Psoas muscle (tissue), 8 donors: ENCODE results near the gene SLC39A11. TPM values are rescaled to one million over a fixed set of nuclear protein-coding genes. Genes with fewer than 3 reads are reported as not detected.

Experiments
- ATAC-seq, 4 donors: fragments of 200-7000 bp; cut with Tn5 transposase; one replicate each; pipeline ENCODE4 v1.9.1; 2020; ENCODE audit warnings: moderate library complexity in 3 of 4, mild to moderate bottlenecking in 2 of 4
- DNase-seq, 2 donors: peaks; one replicate each; pipeline ENCODE4 v3.0.0-alpha.2; 2020
- H3K27ac ChIP-seq: fragments of 200-600 bp; one replicate; pipeline ENCODE4 v1.8.0; 2022
- H3K27me3 ChIP-seq, 3 donors: fragments of 200-600 bp in 1 of 3; one replicate each; pipeline versions ENCODE4 v1.6.1 to v1.8.0; 2013 to 2022; ENCODE audit warnings: low read length in 2 of 3, mild to moderate bottlenecking in 2 of 3, moderate library complexity in 1 of 3; ENCODE audit not compliant: insufficient read depth in 3 of 3
- H3K36me3 ChIP-seq, 2 donors: fragments of 200-600 bp in 1 of 2; one replicate each; pipeline versions ENCODE4 v1.6.1 to v1.8.0; 2013 to 2022; ENCODE audit warnings: low read depth in 1 of 2, mild to moderate bottlenecking in 1 of 2, moderate library complexity in 1 of 2; ENCODE audit not compliant: insufficient read depth in 1 of 2
- H3K4me1 ChIP-seq: fragments of 200-600 bp; one replicate; pipeline ENCODE4 v1.8.0; 2022
- H3K4me3 ChIP-seq: fragments of 200-600 bp; one replicate; pipeline ENCODE4 v1.8.0; 2022; ENCODE audit warnings: mild to moderate bottlenecking
- H3K9me3 ChIP-seq: fragments of 200-600 bp; one replicate; pipeline ENCODE4 v1.8.0; 2022
- CTCF ChIP-seq: fragments of 200-600 bp; IDR thresholded peaks from one replicate; pipeline ENCODE4 v1.8.0; 2022; ENCODE audit warnings: antibody characterized with exemption
- WGBS, 3 donors: extraction: QIAGEN DNeasy Blood & Tissue Kit; methylation state at CpG; one replicate each; pipeline versions ENCODE4 v1.1.6 to v1.1.7; 2013; 5-methylcytosine and 5-hydroxymethylcytosine counted together
- intact Hi-C, 2 donors: fragments of 100-400 bp; cut with DNase I; formaldehyde crosslinking; loops; one replicate each; pipeline versions ENCODE4 v1.11.0 to v1.14.2; 2022
- polyA plus RNA-seq, 3 donors: library from polyadenylated mRNA; stranded (reverse); fragments of 200-250 nt; gene quantifications; one replicate each; pipeline ENCODE4 v1.2.3, GENCODE V29; 2013
- total RNA-seq, 4 donors: library from RNA; stranded (reverse); fragmentation: NEBNext Ultra II Directional in 2 of 4; extraction: Animal tissue kit (Norgen Biotek cat#: 25700) in 2 of 4; gene quantifications; one replicate each; pipeline versions ENCODE4 v1.2.1 to v1.2.4, GENCODE V29; 2021 to 2023
- donor health status: healthy with polysubstance abuse.
- donor health status: DM: no; HTN: no; CAD: no; lungs with moderate emphysema.
- donor health status: Bipolar disorder and iron deficiency.
- donor health status: healthy.
- donor health status: DM: yes; HTN: yes; CAD: no.
- donor health status: DM: no; HTN: no; CAD: no.
- donor health status: DM: no; HTN: no; CAD: no.
- donor health status: DM: yes; HTN: yes; CAD: no.

Gene SLC39A11
- total and polyA plus RNA-seq, 7 donors = 1.6 to 9.7 (median 7.9) TPM

GRCh38 chr17:72985882-72986720 lies 106.4 kb downstream of the SLC39A11 start:
- ATAC-seq (peak; percentile 68 to 89 (median 80)), DNase-seq (peak; percentile 36 to 56)
- no peaks in the 10 kb centered on the region for H3K9me3 ChIP-seq
- intact Hi-C loops = loop anchor here (2.0 to 5.0 kb wide), 3 partner anchors 171 to 259 kb away; no protein-coding TSS in a partner anchor
- TF ChIP-seq CTCF = peak; percentile 83
- H3K36me3 ChIP-seq = no peaks in the 10 kb centered on the region
- no peaks in the 10 kb centered on the region for H3K4me1 ChIP-seq
- H3K4me3 ChIP-seq = no peak overlapping the region
- H3K27ac ChIP-seq = no peak overlapping the region
- 45 to 57% (median 45%) methylated on average over 11 of the region's 11 CpGs for WGBS, 3 donors
- H3K27me3 ChIP-seq = no peaks in the 10 kb centered on the region

GRCh38 chr17:72984926-72985325 lies 107.6 kb downstream of the SLC39A11 start:
- intact Hi-C loops = loop anchor here (5.0 kb wide), 2 partner anchors 172 to 258 kb away; no protein-coding TSS in a partner anchor
- Histone ChIP-seq H3K4me3 (no peak overlapping the region), H3K4me1 (no peaks in the 10 kb centered on the region), H3K36me3 (no peaks in the 10 kb centered on the region), H3K9me3 (no peaks in the 10 kb centered on the region), H3K27ac (no peak overlapping the region), H3K27me3 (no peaks in the 10 kb centered on the region)
- TF ChIP-seq CTCF = no peak
- no peak for ATAC-seq
- no peak for DNase-seq
- 68 to 85% (median 82%) methylated on average over 7 of the region's 7 CpGs for WGBS, 3 donors

- Histone ChIP-seq H3K9me3 (no peaks in the 10 kb centered on the region), H3K4me3 (no peak overlapping the region), H3K27ac (no peak overlapping the region), H3K27me3 (no peaks in the 10 kb centered on the region), H3K36me3 (no peaks in the 10 kb centered on the region), H3K4me1 (no peaks in the 10 kb centered on the region)
- 72 to 78% (median 73%) methylated on average over 9 of the region's 9 CpGs for WGBS, 3 donors
- TF ChIP-seq CTCF = no peak
- DNase-seq (no peak), ATAC-seq (no peak)
- intact Hi-C loops = no loop called here
These were observed 108.2 kb downstream of the SLC39A11 start for GRCh38 chr17:72984145-72984925.

- 48 to 52% (median 52%) methylated on average over 3 of the region's 3 CpGs for WGBS, 3 donors
- no peak for ATAC-seq
These were observed 109.8 kb downstream of the SLC39A11 start for GRCh38 chr17:72982680-72983079.

More at GRCh38 chr17:72982680-72983079, 109.8 kb downstream of the SLC39A11 start:
- H3K9me3 ChIP-seq = no peaks in the 10 kb centered on the region
- intact Hi-C loops = no loop called here
- no peaks in the 10 kb centered on the region for H3K27me3 ChIP-seq
- no peak overlapping the region for H3K27ac ChIP-seq
- no peak overlapping the region for H3K4me3 ChIP-seq
- H3K36me3 ChIP-seq = no peaks in the 10 kb centered on the region
- H3K4me1 ChIP-seq = peaks cover 3% of the 10 kb centered on the region
- no peak for TF ChIP-seq CTCF
- no peak for DNase-seq
